T-helper 17 cell (primary cell): ENCODE measurements around the gene PIGT. TPM values are rescaled to one million over a fixed set of nuclear protein-coding genes. Genes with fewer than 3 reads are reported as not detected.

ENCODE experiments used
- ATAC-seq: fragments of 150-1000 bp; cut with Tn5 transposase; 2 replicates; pipeline ENCODE4 v1.10.0; 2021; ENCODE audit warnings: mild to moderate bottlenecking, moderate library complexity
- DNase-seq, 3 donors: peaks; one replicate each; pipeline versions ENCODE4 v3.0.0 to v3.0.0-alpha.2; 2020 to 2021
- H3K9me3 ChIP-seq: one replicate; pipeline ENCODE4 v1.7.0; 2013; ENCODE audit warnings: low read length, mild to moderate bottlenecking; ENCODE audit not compliant: control insufficient read depth, poor library complexity, severe bottlenecking
- H3K27ac Mint-ChIP-seq: one replicate; pipeline ENCODE4 v1.8.0; 2022; ENCODE audit warnings: mild to moderate bottlenecking, moderate library complexity, mixed read lengths
- H3K27me3 Mint-ChIP-seq: one replicate; pipeline ENCODE4 v1.8.0; 2022; ENCODE audit warnings: mixed read lengths
- H3K36me3 Mint-ChIP-seq: one replicate; pipeline ENCODE4 v1.8.0; 2022; ENCODE audit warnings: low read depth, mixed read lengths
- H3K4me1 Mint-ChIP-seq: one replicate; pipeline ENCODE4 v1.8.0; 2022; ENCODE audit warnings: mild to moderate bottlenecking, mixed read lengths
- H3K4me3 Mint-ChIP-seq: one replicate; pipeline ENCODE4 v1.8.0; 2022; ENCODE audit warnings: mild to moderate bottlenecking, moderate library complexity, mixed read lengths
- total RNA-seq, 4 donors: library from RNA in 2 of 4; stranded (reverse) in 2 of 4; gene quantifications; one replicate each; pipeline ENCODE4 v1.2.3 and lab custom pipeline; 2022 to 2026

Gene PIGT
- total RNA-seq, 2 donors from 2014 or later: 115 to 136 TPM

DNA sequence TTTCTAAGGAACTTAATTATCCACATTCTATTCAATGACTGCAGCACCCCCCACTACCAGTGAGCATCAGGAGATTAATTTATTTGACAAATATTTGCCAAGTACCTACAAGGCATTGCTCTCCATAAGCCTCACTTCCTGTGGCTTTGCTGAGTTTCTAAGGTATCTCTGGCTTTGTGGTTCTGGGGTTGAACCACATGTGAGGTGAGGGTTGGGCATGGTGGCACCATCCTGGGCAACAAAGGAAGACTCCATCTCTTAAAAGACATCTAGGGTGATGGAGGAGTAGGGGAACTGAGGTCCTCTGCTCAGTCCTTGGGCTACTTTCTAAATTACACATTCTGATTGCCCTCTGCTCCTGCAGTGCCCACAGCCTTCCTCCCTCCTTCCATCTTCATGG is 28.1 kb downstream of the PIGT start:
- no peaks in the 10 kb centered on the region for H3K9me3 ChIP-seq
- DNase-seq: peak in 1 of 3 donors; percentile 23
- Mint-ChIP-seq H3K27me3 (peaks cover 48% of the 10 kb centered on the region), H3K4me1 (peaks cover 23% of the 10 kb centered on the region), H3K27ac (no peak overlapping the region), H3K36me3 (peaks cover 2% of the 10 kb centered on the region), H3K4me3 (peak overlapping the region; percentile 62)
- peak; percentile 95 for ATAC-seq

DNA sequence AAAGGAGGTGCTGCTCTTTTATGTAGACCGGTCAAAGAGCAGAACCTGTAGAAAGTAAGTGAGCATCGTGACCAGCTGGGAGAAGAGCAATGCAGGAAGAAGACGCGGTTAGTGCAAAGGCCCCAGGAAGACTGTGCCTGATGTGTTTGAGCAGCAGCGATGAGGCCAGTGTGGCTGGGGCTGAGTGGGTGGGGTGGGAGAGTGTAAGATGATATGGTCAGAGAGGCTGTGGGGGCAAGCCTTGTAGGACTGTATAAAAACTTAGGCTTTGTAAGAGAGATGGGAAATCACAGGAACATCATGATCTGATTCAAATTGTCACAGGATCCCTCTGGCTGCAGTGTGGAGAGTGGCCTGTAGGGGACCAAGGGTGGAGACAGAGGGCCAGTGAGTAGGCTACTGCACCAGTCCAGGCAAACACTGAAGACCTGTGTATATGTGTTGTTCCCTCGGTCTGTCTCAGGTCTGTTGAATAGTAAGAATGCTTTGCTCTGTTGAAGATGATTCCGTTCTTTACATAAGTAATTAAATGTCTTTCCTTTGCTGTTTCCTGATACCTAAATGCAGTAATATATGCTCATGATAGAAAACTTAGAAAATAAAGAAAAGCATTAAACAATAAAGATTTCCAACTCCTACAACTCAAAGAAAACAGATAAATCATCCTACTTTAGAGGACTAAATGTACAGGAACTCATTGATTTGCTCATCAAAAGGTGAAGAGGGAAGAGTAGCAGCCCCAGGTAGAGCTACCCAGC is 30.0 kb downstream of the PIGT start:
- Mint-ChIP-seq H3K4me1 (peaks cover 26% of the 10 kb centered on the region), H3K27me3 (peaks cover 48% of the 10 kb centered on the region), H3K27ac (no peak overlapping the region), H3K4me3 (no peak overlapping the region), H3K36me3 (peaks cover 2% of the 10 kb centered on the region)
- DNase-seq: peak in 1 of 3 donors; percentile 28
- peak; percentile 61 for ATAC-seq
- no peaks in the 10 kb centered on the region for H3K9me3 ChIP-seq

DNA sequence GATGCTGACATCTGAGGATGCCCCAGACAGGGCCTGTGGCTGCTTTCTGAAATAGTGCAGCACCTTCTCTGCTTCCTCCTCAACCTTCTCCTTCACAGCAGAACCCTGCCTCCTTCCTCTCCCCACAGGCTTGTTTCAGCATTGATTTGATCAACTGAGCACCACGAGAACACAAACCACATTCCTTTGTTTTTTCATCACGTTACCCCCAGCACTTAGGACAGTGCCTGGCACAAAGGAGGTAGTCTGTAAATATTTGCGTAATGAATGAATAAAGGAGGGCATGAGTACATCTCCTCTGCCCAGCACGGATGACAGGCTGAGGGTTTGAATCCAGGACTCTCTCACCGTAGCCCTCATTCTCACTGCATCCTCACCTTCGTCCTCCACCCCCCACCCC is 32.3 kb downstream of the PIGT start:
- Mint-ChIP-seq H3K4me1 (peaks cover 26% of the 10 kb centered on the region), H3K27ac (peak overlapping the region; percentile 39), H3K4me3 (no peak overlapping the region), H3K36me3 (peaks cover 2% of the 10 kb centered on the region), H3K27me3 (peaks cover 53% of the 10 kb centered on the region)
- ATAC-seq (no peak), DNase-seq (no peak)
- no peaks in the 10 kb centered on the region for H3K9me3 ChIP-seq

DNA sequence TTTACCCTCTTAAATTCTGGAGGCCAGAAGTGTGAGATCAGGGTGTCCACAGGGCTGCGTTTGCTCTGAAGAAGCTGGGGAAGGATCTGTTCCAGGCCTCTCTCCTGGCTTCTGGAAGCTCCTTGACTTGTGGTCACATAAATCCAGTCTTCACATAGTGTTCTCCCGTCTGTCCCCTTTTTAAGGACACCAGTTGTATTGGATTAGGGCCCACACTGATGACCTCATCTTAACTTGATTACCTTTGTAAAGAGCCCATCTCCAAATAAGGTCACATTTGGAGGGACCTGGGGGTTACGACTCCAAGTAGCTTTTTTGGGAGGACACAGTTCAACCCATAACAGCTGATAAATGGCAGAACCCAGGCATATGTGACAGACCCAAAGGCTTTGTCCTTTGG is 33.6 kb downstream of the PIGT start:
- ATAC-seq: no peak
- no peaks in the 10 kb centered on the region for H3K9me3 ChIP-seq
- Mint-ChIP-seq H3K4me3 (no peak overlapping the region), H3K4me1 (peaks cover 17% of the 10 kb centered on the region), H3K27ac (no peak overlapping the region), H3K27me3 (peaks cover 47% of the 10 kb centered on the region), H3K36me3 (peaks cover 2% of the 10 kb centered on the region)
- DNase-seq: no peak

DNA sequence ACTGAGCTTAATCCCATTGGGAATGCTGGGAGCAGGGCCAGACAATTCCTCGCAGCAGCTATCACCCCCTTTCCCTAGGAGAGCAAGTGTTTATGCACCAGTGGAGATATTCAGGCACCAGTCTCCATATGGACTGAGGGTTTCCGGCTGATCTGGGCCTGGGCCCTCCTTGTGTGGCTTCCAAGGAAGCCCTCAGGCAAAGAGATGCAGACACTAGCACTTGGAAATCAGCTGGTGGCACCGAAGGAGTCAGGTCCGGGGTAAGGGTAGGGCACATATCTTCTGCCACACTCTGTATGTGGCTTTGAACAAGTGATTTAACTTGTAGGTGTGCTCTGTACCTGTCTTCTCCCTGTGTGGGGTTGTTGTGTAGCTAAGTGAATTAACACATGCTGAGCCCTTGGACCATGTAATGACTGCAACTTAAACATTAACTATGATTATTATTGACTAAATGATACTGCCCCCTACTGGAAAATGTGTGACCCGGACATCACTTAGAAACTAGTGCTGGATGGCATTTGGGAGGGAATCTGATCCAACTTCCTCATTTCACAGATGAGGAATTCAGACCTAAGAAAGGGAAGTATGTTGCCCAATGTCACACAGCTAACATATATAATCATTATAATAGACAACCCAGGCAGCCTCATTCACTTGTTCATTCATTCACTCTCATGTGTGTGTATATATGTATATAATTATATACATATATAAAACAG is 34.3 kb downstream of the PIGT start:
- DNase-seq (no peak), ATAC-seq (peak; percentile 60)
- no peaks in the 10 kb centered on the region for H3K9me3 ChIP-seq
- Mint-ChIP-seq H3K36me3 (peaks cover 2% of the 10 kb centered on the region), H3K4me1 (peaks cover 12% of the 10 kb centered on the region), H3K27ac (no peak overlapping the region), H3K27me3 (peaks cover 40% of the 10 kb centered on the region), H3K4me3 (no peak overlapping the region)

DNA sequence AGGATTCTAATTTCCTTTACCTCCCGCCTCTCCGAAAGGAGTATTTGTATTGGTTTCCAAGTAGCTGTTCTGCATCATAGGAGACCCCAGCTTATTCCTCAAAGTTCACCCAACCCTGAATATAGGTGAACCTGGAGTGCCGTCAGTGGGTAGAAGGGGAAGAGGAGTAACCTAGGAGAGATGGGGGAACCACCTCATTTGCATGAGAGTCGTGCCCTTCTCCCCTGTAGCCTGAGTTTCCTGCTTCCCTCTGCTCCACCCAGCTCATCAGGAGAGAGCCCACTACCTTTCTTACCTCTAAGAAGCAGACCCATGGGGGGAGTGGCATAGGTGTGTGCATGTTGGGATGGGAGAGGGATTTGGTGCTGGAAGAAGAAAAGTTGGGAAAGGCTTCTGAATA is 36.3 kb downstream of the PIGT start:
- Mint-ChIP-seq H3K27ac (no peak overlapping the region), H3K36me3 (no peaks in the 10 kb centered on the region), H3K4me3 (no peak overlapping the region), H3K4me1 (peaks cover 3% of the 10 kb centered on the region), H3K27me3 (peaks cover 26% of the 10 kb centered on the region)
- ATAC-seq: no peak
- H3K9me3 ChIP-seq: no peaks in the 10 kb centered on the region
- no peak for DNase-seq

DNA sequence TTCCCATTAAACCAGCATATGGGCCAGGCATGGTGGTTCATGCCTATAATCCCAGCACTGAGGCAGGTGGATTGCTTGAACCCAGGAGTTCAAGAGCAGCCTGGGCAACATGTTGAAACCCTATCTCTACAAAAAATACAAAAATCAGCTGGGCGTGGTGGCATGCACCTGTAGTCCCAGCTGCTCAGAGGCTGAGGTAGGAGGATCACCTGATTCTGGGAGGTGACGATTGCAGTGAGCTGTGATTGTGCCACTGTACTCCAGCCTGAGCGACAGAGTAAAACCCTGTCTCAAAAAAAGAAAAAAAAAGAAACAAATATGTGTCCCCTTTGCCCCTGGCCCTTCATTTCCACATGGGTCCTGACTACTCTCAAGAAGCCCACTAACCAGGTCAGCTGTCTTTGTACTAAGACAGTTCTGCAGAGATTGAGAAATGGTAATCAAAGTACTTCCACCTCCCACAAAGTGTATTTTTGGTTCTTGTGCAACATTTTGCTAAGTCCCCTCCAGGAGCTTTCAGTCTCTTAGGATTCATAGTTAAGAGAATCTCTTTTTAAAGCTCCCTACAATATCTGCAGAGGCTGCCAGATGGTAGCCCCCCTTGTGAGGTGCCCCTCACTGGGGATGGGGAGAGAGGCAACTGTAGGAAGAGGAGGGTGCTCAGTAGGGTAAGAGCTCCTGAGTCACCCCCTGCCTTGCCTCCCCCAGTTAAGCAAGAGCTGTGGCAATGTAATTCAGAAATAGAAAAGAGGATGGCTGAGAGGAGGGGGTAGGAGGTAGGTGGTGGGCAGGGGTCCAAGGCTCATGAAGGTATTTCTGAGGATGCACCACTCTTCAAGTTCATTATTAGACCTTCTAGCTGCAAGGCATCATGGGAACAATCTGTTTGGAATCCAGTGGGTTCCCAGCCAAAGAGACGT is 37.1 kb downstream of the PIGT start:
- Mint-ChIP-seq H3K27ac (no peak overlapping the region), H3K27me3 (peaks cover 26% of the 10 kb centered on the region), H3K4me1 (peaks cover 3% of the 10 kb centered on the region), H3K36me3 (no peaks in the 10 kb centered on the region), H3K4me3 (no peak overlapping the region)
- H3K9me3 ChIP-seq: no peaks in the 10 kb centered on the region
- ATAC-seq (no peak), DNase-seq (no peak)

DNA sequence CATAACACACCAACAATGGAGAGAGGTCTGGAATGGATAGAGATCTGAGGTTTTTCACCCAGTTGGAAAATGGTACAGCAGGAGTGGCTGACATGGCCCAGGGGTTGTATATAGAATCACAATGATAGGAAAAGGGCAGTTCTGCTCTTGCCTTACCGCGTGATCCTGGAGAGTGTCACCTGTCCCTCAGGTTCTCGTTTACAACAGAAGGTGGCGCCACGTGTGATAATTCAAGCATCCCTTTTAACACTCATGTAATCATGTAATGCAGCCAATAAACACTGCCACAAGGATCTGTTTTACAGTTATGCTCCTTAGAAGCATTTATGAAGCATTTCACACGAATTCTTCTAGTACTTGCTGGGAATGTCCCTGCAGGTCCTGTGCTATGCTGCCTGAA is 40.7 kb downstream of the PIGT start:
- Mint-ChIP-seq H3K4me1 (no peaks in the 10 kb centered on the region), H3K27me3 (peaks cover 29% of the 10 kb centered on the region), H3K4me3 (no peak overlapping the region), H3K36me3 (no peaks in the 10 kb centered on the region), H3K27ac (no peak overlapping the region)
- no peaks in the 10 kb centered on the region for H3K9me3 ChIP-seq
- ATAC-seq (peak; percentile 59), DNase-seq (no peak)

DNA sequence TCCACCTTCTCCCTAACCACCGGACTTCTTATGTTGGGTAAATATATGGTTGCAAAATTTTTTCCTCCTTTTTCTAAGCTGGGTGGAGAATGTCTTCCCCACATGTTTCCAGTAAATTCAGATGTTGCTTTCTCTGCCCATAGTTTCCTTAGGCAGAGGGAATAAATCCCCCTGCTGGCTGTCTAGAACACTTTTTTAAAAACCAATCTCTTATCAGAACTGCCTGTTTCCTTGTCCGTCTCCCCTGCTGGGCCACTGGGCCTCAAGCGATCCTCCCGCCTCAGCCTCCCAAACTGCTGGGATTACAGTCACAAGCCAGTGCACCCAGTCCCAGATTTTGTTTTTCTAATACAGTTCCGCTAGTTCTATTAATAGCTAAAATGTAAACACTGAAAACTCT is 43.7 kb downstream of the PIGT start:
- H3K4me1 Mint-ChIP-seq: no peaks in the 10 kb centered on the region
- H3K27ac Mint-ChIP-seq: no peak overlapping the region
- H3K36me3 Mint-ChIP-seq: no peaks in the 10 kb centered on the region
- H3K9me3 ChIP-seq: no peaks in the 10 kb centered on the region
- H3K4me3 Mint-ChIP-seq: no peak overlapping the region
- no peak for DNase-seq
- no peak for ATAC-seq
- peaks cover 19% of the 10 kb centered on the region for H3K27me3 Mint-ChIP-seq

DNA sequence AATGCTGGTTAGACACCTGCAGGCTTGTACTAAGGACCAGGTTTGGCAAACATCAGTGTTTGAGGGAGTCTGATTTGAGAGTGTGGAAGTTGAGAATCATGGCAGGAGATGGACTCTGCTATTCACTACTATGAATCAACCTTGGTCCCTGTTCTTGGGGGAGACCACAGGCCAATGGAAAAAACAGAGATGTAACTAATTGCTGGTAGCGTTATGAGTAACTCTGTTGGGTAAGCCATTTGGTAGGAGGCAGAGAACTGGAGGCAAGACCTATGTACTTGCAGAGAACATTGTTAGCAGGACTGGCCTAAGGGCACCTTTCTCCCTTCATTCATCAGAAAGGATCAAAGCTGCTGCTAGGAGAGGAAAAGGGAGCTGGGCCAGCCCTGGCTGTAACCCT is 45.3 kb downstream of the PIGT start:
- Mint-ChIP-seq H3K36me3 (peaks cover 2% of the 10 kb centered on the region), H3K4me1 (no peaks in the 10 kb centered on the region), H3K27ac (no peak overlapping the region), H3K4me3 (no peak overlapping the region), H3K27me3 (peaks cover 19% of the 10 kb centered on the region)
- DNase-seq (no peak), ATAC-seq (no peak)
- no peaks in the 10 kb centered on the region for H3K9me3 ChIP-seq

DNA sequence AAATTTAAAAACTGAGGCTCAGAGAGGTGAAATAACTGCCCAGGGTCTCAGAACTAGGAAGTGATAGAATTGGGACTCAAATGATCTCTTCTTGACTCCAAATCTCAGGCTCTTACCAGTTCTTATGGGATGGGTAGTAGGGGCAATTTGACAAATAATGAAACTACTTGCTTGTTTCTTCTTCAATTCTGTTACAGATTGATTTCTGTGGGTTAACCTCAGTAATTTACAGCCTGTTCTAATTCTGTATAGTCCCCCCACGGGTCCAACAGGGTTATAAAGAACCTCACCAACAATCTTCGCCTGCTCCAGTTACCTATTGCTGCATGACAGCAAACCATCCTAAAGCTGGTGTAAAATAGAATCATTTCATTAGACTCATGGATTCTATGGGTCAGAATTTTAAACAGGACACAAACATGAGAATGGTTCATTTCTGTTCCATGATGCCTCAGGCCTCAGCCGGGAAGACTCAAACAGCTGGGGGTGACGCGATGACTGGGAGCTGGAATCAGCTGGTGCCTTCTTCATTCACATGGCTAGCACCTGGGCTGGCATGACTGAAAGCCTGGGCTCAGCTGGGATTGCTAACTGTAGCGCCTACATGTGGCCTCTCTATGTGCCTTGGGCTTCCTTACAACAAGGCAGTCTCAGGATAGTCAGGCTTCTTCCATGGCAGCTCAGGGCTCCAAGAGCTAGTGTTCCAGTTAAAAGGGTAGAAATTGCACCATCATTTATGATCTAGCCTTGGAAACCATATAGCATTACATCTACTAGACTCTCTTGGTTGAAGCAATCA is 47.0 kb downstream of the PIGT start:
- Mint-ChIP-seq H3K27me3 (peaks cover 16% of the 10 kb centered on the region), H3K36me3 (peaks cover 2% of the 10 kb centered on the region), H3K4me1 (no peaks in the 10 kb centered on the region), H3K27ac (no peak overlapping the region), H3K4me3 (no peak overlapping the region)
- ATAC-seq (no peak), DNase-seq (no peak)
- H3K9me3 ChIP-seq: no peaks in the 10 kb centered on the region

DNA sequence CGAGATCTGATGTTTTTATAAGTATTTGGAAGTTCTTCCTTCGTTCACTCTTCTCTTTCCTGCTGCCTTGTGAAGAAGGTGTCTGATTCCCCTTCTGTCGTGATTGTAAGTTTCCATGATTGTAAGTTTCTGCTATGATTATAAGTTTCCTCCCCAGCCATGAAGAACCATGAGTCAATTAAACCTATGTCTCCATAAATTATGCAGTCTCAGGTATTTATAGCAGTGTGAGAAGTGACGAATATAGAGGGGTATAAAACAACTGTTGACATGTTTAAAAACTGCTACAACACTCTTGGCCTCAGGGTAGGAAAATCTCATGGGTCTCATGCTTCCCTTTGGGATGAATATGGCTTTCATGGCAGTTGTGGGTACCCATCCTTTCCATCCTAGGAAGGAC is 47.8 kb downstream of the PIGT start:
- no peak for DNase-seq
- no peak for ATAC-seq

More for the DNA sequence above, 47.8 kb downstream of the PIGT start:
- H3K4me1 Mint-ChIP-seq: no peaks in the 10 kb centered on the region
- peaks cover 17% of the 10 kb centered on the region for H3K27me3 Mint-ChIP-seq
- H3K9me3 ChIP-seq: no peaks in the 10 kb centered on the region
- H3K4me3 Mint-ChIP-seq: no peak overlapping the region
- peaks cover 2% of the 10 kb centered on the region for H3K36me3 Mint-ChIP-seq
- no peak overlapping the region for H3K27ac Mint-ChIP-seq
